ENCODE measurements around the gene S1PR3.

S1PR3 gene

DNA sequence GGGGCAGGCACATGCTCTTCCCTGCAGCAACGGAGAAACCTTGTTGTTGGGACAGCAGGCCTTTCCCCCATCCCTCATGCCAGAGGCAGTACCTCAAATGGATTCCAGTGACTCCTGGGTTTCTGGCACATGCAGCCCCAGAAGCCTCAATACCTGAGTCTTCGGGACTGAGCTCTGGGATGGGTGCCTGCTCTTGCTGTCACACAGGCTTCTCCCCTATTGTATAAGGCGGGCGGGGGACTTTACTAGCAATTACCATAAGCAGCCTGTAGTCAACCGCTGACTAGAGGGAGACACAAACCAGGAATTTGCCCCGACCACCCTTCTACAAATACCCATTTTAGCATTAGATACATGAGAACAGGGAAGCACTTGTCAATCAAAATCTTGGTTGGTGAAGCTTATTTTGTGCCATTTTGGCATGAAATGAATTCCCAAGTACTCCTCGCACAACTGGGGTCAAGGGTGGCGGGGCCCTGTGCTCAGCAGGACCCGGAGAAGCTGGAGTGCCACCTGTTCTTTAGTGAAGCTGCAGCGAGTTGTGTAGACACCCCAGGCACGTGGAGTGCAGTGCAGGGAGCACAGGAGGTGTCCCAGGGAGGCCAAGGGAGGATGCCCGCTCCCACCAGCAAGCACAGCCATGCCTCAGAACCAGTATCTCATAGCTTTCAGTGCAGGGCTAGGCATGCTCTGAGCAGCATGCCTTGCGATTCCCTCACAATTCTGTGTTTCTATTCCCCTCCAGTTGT is 21.2 kb downstream of the S1PR3 start:
- DNase-seq (ENCODE audit: insufficient read length) (no peak), FAIRE-seq (no peak)
- no peak for TF ChIP-seq TAF1 (IDR thresholded peaks at IDR 0.05; ENCODE audit: borderline replicate concordance, low read depth, low read length)
- TF ChIP-seq POLR2AphosphoS5 (IDR thresholded peaks at IDR 0.05; ENCODE audit: low read depth, low read length) = no peak
- TF ChIP-seq POLR2A (IDR thresholded peaks at IDR 0.05; ENCODE audit: low read depth, low read length) = no peak

DNA sequence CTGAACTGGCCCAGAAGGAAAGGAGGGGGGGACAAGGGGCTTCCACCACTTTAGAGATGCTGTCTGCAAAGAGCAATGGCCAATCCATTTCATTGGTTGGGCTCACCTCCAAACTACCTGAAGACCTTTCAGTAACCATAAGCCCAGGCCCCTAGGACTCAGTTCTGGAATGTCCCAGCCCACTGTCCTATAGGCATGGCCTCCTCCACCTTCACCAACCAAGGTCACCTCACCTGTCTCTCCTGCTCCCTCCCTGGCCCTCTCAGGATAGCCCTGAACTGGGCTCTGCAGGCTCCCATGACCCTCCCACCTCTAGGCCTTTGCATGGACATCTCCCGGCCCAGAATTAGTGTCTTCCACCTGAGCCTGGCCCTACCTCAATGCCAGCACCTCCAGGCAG is 22.4 kb downstream of the S1PR3 start:
- FAIRE-seq (no peak), DNase-seq (ENCODE audit: insufficient read length) (no peak)
- TF ChIP-seq POLR2A (IDR thresholded peaks at IDR 0.05; ENCODE audit: low read depth, low read length) (no peak), POLR2AphosphoS5 (IDR thresholded peaks at IDR 0.05; ENCODE audit: low read depth, low read length) (no peak), TAF1 (IDR thresholded peaks at IDR 0.05; ENCODE audit: borderline replicate concordance, low read depth, low read length) (no peak)

DNA sequence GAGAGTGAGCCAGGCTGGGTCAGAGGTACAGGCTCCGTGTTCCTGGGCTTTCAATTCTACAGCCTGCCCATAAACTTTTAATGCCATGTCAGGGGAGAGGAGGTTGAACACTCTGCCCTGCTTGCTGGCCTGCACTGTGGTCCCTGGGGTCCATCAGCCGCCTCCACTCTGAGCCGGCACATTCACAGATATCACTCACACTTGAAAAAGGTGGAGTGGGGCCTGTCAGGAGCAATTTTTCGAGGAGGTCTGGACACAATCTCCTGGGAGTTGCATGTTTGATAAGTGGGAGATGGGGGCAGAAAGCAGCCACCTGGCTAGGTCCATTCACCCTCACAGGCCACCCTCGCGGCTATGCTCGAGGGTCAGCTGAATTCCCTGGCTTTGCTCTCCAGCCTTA is 22.9 kb downstream of the S1PR3 start:
- no peak for FAIRE-seq
- no peak for TF ChIP-seq POLR2AphosphoS5 (IDR thresholded peaks at IDR 0.05; ENCODE audit: low read depth, low read length)
- TF ChIP-seq POLR2A (IDR thresholded peaks at IDR 0.05; ENCODE audit: low read depth, low read length) = no peak
- TF ChIP-seq TAF1 (IDR thresholded peaks at IDR 0.05; ENCODE audit: borderline replicate concordance, low read depth, low read length) = no peak
- DNase-seq (ENCODE audit: insufficient read length) = no peak

DNA sequence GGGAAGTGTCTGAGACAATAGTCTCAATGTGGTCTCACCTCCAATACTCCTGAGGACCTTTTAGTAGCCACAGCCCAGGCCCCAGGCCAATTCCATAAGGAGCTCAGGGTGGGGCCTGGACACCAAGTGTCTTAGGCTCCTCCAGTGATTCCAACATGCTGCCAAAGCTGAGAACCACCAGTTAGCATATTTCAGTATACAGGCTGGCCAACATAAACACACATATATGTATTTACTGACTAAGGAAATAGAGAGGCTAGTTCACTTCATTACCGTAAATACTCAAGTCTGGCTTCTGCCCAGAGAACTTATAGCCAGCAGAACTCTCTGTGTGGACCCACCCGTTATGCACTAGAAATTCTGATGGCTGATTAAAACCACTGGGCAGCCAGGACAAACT is 24.1 kb downstream of the S1PR3 start:
- FAIRE-seq (no peak), DNase-seq (ENCODE audit: insufficient read length) (no peak)
- no peak for TF ChIP-seq POLR2A (IDR thresholded peaks at IDR 0.05; ENCODE audit: low read depth, low read length)
- no peak for TF ChIP-seq TAF1 (IDR thresholded peaks at IDR 0.05; ENCODE audit: borderline replicate concordance, low read depth, low read length)
- no peak for TF ChIP-seq POLR2AphosphoS5 (IDR thresholded peaks at IDR 0.05; ENCODE audit: low read depth, low read length)

DNA sequence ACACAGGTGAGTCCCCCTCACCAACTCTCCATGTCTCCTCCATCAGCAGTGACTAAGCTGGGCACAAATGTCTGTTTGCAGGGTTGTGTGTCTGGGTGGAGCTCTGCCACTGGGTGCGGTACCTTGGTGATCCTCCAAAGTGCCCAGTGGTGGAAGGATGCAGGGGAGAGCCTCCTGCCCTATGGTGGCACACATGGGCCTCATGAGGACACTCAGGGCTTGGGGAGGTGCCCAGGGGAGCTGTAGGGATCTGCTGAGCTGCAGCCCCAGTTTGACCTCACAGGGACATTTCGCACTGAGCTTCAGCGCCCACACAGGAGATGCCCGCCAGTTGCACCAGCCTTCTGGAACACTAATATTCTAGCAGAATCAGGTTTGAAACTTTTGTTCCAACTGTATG is 29.5 kb downstream of the S1PR3 start:
- TF ChIP-seq TAF1 (IDR thresholded peaks at IDR 0.05; ENCODE audit: borderline replicate concordance, low read depth, low read length) (no peak), POLR2AphosphoS5 (IDR thresholded peaks at IDR 0.05; ENCODE audit: low read depth, low read length) (no peak), POLR2A (IDR thresholded peaks at IDR 0.05; ENCODE audit: low read depth, low read length) (no peak)
- no peak for FAIRE-seq
- no peak for DNase-seq (ENCODE audit: insufficient read length)

DNA sequence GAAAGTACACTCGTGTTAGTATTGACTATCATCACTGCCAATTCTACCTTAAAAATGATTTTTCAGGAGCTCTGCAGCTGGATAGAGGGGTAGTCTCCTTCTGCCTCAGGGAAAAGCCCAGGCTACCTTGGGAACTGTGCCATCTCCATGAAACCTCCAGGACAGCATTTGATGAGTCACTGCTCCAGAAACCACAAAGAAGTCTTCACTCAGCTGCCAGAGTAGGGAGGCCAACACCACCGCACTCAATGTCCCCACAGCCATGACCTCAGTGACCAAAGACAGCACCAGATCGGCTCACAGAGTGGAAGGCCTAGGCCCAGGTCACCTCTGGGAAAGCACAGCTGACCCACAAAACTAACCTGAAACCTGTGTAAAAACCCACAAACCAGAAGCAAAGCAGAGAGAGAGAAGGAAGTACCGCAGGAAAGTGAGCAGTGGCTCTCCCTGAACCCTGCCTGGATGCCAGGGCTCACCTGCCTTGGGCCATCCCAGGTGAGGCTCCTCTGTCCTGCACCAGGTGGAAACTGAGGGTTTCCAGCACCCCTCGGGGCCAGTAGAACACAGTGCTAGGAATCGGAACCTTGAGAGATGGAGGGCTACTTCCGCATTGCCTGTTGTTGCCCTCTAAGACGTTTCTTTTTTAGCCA is 30.0 kb downstream of the S1PR3 start:
- FAIRE-seq = no peak
- TF ChIP-seq POLR2A (IDR thresholded peaks at IDR 0.05; ENCODE audit: low read depth, low read length) = no peak
- TF ChIP-seq POLR2AphosphoS5 (IDR thresholded peaks at IDR 0.05; ENCODE audit: low read depth, low read length) = no peak
- TF ChIP-seq TAF1 (IDR thresholded peaks at IDR 0.05; ENCODE audit: borderline replicate concordance, low read depth, low read length) = no peak
- DNase-seq (ENCODE audit: insufficient read length) = no peak

DNA sequence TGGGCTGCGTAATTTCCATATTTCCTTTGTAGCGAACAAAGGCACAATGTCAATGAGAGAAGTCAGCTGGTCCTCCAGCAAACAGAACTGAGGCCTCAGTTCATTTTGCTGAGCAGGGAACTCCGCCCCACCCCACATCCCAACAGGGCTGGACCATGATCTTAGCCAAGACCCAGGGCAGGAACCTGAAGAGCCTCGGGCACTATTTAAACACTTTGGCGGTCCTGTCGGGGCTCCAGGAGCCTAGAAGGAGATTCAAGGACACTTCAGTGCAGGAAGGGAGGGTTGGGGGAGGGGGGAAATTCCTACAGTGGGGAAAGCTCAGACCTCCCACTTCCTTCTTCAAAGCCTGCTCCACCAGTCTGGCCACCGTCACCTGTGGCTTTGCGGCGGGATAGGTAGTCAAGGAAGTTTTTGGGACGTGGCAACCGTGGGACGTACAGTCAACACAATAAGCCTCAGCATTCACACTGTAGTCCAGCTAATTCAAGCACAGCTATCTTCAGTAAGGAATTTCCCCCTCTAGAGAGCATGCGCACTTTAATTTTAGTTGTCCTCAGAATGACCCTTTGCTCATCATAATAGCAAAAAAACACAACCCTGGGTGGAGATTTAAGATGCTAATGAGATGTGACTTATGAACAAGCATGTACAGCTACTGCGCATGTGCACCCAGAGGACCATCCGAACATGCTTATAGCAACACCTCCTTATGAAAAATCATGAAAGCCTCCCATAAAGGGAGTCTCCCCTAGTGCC is 30.9 kb downstream of the S1PR3 start:
- FAIRE-seq (no peak), DNase-seq (ENCODE audit: insufficient read length) (no peak)
- TF ChIP-seq POLR2AphosphoS5 (IDR thresholded peaks at IDR 0.05; ENCODE audit: low read depth, low read length) (no peak), POLR2A (IDR thresholded peaks at IDR 0.05; ENCODE audit: low read depth, low read length) (no peak), TAF1 (IDR thresholded peaks at IDR 0.05; ENCODE audit: borderline replicate concordance, low read depth, low read length) (no peak)

DNA sequence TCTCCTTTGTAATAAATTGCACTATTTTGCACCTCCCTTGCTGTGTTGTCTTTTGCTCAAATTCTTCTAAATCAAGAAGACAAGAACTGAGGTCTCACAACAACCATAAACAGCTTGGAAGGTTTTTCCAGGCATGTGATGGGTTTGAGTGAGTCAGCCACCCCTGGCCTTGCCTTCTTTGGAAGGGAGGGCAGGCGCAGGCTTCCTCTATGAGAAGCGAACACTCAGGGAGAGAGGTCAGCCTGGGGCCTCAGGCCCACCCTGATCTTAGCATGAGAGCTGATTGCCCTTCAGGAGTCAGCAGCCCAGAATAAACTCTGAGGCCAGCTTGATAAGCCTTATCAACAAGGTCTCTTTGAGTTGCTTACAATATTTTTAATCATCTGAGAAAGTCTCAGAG is 31.6 kb downstream of the S1PR3 start:
- FAIRE-seq = no peak
- TF ChIP-seq TAF1 (IDR thresholded peaks at IDR 0.05; ENCODE audit: borderline replicate concordance, low read depth, low read length) = no peak
- no peak for TF ChIP-seq POLR2A (IDR thresholded peaks at IDR 0.05; ENCODE audit: low read depth, low read length)
- no peak for DNase-seq (ENCODE audit: insufficient read length)

DNA sequence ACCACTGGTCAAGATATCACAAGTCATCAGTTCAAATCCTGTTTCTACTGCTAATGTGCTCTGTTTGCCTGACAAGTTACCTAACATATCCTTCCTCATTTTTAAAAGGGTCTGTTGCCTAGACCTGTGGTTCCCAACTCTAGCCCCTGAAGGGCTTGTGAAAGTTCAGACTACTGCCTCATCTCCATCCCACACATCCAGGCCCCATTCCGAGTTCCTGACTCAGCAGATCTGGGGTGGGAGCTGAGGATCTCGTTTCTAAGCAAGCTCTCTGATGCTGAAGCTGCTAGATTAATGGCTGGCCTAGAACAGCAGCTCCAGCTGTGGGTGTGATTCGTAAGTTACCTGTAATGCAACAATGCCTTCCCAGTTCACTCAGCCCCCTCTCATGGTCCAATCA is 32.5 kb downstream of the S1PR3 start:
- no peak for FAIRE-seq
- TF ChIP-seq POLR2AphosphoS5 (IDR thresholded peaks at IDR 0.05; ENCODE audit: low read depth, low read length) (no peak), POLR2A (IDR thresholded peaks at IDR 0.05; ENCODE audit: low read depth, low read length) (no peak), TAF1 (IDR thresholded peaks at IDR 0.05; ENCODE audit: borderline replicate concordance, low read depth, low read length) (no peak)
- DNase-seq (ENCODE audit: insufficient read length) = no peak

DNA sequence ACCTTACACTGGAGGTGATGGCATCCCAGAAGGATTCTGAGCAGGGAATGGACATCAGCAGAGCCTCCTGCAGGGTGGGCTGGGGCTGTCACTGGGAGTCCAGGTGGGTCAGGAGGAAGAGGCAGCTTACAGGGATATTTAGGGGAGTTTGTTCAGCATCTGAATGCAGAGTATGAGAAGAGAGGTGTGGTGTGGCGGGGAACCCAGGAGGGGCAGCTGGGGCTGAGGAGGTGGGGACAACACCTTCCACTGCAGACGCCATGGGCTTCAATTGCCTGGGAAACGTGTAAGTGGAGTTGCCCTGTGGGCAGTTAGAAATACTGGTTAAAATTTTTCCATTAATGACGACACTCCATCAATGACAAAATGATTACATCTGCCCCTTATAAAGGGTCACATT is 33.5 kb downstream of the S1PR3 start:
- no peak for TF ChIP-seq POLR2AphosphoS5 (IDR thresholded peaks at IDR 0.05; ENCODE audit: low read depth, low read length)
- TF ChIP-seq TAF1 (IDR thresholded peaks at IDR 0.05; ENCODE audit: borderline replicate concordance, low read depth, low read length) = no peak
- no peak for DNase-seq (ENCODE audit: insufficient read length)
- no peak for FAIRE-seq

DNA sequence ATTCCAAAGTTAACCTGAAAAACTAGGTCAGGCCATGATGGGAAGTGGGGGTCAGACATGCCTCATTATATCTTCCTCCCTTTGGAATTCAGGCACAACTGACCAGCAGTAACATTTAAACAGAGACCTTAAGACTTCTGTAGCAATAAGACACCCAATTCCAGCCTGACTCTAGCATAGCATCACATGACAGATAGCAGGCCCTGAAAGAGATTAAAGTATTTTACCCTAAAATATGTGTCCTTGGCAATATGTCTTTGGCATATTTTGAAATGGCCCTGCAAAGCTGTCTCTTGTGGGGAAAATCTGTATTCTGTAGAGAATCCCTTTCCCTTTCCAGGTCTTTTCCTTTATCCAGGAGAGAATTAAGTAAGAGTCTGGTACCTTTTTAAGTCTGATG is 34.3 kb downstream of the S1PR3 start:
- FAIRE-seq (no peak), DNase-seq (ENCODE audit: insufficient read length) (no peak)
- no peak for TF ChIP-seq POLR2AphosphoS5 (IDR thresholded peaks at IDR 0.05; ENCODE audit: low read depth, low read length)
- no peak for TF ChIP-seq TAF1 (IDR thresholded peaks at IDR 0.05; ENCODE audit: borderline replicate concordance, low read depth, low read length)
- TF ChIP-seq POLR2A (IDR thresholded peaks at IDR 0.05; ENCODE audit: low read depth, low read length) = no peak

DNA sequence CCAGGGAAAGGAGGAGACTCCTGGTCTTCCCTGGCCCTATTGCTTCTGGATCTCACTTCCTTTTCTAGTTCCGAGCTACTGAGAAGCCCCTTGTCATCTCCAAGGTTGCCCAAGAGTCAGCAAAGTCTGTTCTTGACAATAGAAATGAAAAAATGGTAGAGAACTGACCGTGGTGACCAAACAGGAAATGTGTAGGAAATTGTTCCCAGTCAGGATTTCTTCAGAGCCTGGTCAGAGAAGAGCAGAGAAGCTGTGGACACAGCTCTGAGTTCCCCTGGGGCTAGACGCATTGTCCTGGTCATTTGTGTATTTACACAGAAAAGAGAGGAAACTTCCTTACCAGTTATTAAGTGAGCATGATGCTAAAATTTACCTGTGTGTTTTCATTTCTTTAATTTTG is 35.6 kb downstream of the S1PR3 start:
- FAIRE-seq (no peak), DNase-seq (ENCODE audit: insufficient read length) (no peak)
- TF ChIP-seq POLR2A (IDR thresholded peaks at IDR 0.05; ENCODE audit: low read depth, low read length) (no peak), TAF1 (IDR thresholded peaks at IDR 0.05; ENCODE audit: borderline replicate concordance, low read depth, low read length) (no peak), POLR2AphosphoS5 (IDR thresholded peaks at IDR 0.05; ENCODE audit: low read depth, low read length) (no peak)

Data from GM12892 (cell line).